GM18526 (cell line): ENCODE data around the gene B3GNT5.

Experiments
- POLR2A ChIP-seq: IDR thresholded peaks from 3 replicates; pipeline ENCODE4 v1.6.1; 2011; ENCODE audit not compliant: insufficient read length; ENCODE audit errors: extremely low read depth

The B3GNT5 gene

DNA sequence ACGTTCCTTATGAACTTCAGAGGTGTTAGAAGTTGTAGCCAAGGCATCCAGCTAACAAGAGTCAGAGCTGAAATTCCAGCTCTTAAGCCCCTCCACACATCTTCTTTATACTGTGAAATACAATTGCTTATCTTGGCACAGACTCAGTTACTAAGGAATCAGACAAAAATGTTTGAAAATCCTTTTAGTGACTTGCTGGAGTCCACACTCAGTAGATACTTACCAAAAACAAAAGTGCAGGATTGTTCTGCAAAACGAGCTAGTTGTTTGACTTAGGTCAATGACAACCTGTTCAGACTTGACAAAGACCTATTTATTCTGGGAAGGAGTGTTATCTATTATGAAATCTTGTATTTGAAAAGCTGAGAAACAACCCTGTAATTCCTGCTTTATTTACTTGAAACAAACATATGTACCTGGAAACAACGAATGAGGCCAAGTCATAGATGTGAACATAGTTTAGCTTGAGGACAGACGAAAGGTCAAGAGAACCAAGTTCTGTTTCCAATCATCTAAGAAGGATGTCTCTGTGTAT lies 38.5 kb downstream of the B3GNT5 start:
- TF ChIP-seq POLR2A: no peak

DNA sequence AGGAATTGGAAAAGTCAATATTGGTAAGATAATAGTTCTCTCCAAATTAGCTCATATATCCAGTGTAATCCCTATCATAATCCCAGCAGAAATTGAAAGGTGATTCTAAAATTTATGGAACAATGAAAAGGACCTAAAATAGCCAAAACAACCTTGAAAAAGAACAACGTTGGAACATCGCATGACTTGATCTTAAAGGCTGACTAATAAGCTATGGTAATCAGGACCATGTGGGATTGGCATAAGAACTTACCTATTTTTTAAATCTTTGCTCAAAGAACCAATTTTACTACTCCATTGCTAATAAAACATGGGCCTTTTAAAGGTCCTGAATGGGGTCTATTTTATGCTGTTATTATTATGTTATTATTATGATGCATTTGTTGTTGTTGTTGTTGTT lies 40.9 kb downstream of the B3GNT5 start:
- TF ChIP-seq POLR2A: no peak

DNA sequence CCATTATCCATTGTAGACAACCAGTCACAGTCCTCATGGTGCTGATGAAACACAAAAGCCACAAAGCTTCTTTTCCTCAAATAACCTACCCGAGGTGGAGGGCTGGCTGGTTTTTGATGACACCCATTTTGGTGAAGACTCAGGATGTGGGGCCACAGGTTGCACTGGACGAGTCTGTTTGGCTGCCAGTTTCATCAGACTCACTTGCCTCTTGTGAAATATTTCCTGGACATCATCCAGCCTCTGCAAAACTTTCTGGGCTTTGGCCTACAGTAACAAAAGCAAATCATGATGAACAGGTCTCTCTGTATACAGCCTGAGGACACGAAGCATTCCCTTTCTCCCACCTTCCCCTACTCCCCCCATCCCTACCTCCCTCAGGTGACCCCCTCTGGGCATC lies 42.2 kb downstream of the B3GNT5 start:
- no peak for TF ChIP-seq POLR2A

DNA sequence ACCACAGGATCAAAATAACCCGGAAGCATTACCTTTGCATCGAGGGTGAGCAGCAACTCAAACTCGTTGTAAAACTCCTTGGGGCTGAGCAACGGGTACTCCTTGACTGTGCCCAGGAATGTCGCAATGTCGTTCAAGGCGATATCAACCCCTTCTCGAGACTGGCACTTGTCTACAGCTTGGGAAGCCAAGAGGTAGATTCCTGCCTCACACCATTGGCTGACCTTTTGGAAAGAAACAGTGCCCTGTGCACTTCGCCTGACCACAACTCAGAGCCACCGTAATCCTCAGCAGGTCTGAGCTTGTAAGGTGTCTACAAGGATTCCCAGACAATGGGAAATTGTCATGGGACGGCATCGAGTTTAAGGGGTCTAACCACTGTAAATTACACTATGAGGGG lies 43.9 kb downstream of the B3GNT5 start:
- no peak for TF ChIP-seq POLR2A

DNA sequence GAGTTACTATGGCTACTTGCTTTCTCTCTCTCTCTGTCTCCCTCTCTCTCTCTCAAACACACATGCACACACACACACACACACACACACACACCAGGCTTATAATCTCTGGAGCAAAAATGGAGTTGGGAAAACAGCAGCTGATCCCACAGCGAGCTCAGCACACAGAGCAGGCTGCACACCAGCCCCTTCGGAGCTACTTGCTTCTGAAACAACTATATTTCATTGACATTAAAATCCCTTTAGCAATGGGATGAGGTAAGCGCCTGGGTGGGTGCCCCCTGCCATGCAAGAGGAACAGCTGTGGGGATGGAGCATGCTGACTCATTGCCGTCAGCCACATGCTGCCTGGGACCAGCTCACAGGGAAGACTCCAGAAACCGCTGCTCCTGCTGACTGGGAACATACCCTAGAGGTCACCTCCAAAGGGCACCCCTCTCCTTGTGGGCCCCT lies 45.7 kb downstream of the B3GNT5 start:
- no peak for TF ChIP-seq POLR2A

DNA sequence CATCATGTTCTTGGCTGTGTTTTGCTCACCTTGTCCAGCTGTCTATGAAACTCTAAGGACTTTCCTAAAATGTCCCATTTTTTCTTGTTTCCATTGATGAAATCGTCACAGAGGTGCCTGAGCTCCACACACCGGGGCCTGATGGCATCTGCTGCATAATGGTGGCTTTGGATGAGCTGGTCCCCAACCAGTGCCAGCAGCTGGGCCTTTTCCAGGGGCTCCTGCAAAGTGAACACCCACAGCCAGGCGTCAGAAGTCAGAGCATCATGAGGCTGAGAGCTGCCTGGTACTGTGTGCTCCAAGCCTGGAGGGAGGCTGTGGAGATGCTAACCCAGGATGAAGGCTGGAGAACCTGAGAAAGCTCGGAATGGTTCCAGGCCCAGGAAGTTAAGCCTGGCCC lies 46.9 kb downstream of the B3GNT5 start:
- TF ChIP-seq POLR2A: no peak

DNA sequence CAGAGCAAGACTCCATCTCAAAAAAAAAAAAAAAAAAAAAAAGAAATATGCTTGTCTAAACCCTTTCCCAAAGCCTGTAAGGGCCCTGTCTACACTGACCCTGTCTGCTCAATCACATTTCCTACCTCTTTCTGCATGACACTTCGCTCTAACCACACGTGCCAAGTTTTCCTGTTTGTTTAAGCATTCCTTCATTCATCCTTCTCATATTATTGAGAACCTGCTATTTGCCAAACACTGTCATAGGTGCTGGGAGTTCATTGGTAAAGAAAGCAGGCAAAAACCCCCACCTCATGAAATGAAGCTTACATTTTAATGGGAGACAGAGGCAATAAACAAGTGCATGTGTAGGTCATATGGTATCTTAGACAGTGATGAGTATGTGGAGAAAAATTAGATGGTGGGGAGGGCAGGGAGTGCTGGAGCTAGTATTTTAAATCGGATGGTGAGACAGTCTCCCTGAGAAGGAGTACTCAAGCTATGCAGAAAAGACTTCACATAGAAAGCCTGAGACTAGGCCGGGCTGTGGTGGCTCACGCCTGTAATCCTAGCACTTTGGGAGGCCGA lies 48.0 kb downstream of the B3GNT5 start:
- TF ChIP-seq POLR2A: no peak

DNA sequence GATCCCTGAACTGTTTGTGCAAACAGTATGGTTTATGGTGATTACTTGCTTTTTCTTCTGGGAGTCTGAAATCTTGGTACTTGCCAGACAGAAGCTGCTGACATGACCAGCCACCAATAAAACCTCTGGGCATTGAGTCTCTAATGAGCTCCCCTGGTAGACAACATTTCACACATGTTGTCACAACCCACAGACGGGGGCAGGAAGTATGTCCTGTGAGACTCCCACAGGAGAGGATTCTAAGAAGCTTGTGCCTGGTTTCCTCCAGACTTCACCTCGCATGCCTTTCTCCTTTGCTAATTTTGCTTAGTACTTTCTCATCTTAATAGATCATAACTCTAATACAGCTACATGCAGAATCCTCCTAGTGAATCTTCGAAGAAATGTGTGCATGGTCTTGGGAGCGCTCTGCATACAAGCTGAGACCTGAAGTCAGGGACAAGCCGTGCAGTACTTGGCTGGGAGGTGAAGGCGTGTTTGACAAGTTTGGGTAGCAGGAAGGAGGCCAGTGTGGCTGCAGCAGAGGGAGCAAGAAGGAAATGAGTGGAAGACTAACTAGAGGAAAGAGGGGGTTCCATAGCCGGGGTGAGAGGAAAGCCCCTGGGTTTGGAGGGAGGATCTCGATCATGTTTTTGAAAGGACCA lies 49.0 kb downstream of the B3GNT5 start:
- no peak for TF ChIP-seq POLR2A

DNA sequence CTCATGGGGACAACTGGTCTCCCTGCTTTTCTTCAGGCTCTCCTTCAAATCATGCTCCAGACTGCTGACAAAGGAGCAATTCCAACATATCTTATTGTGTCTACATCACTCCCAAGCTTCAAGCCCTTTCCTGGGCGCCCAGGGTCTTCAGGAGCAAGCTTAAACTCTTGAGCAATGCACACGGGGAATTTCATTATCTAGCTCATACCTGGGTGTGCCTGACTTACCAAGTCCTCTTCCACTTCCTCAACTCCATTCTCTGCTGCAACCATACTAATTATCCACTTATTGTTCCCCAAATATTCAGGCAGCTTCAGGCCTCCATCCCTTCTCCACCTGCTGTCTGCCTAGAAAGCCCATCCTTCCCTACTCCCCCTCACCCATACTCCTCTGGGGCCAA lies 50.6 kb downstream of the B3GNT5 start:
- no peak for TF ChIP-seq POLR2A

DNA sequence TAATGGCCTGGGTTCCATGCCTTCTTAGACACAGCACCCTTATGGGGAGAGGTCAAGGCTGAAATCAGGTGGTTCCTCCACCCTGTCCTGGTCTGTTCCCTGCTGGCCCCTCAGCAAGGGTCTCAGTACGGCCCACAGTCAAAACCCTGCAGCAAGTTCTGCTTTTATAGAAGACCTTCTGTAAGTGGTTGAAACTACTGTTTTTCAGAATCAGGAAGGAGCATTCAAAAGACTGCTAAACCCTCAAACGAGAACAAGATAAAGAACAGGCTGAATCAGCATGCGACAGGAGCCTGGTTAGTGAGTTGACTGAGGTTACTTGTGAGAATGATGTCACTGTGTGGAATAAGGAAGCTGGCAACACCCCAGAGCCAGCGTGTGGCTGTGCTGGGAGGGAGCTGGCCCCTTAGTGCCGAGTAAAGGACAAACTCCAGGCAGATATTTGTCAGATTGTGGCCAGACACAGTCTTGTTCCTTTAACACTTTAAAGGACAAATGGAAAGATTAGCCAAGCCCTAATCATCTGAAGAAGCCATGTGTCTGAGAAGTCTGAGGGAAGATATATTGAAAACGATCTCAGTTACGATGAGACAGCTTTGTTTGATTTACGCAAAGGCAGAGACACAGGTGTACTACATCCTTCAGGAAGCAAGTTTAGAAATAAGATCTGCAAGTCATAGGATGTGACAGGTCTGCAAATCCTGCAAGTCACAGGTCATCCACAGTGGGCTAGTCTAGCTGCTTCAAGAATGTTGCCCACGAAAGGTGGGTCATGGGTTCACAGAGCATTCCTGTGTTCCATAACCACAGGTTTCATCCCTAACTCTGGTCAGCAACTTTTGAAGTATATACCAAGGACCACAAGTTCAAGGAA lies 54.0 kb downstream of the B3GNT5 start:
- TF ChIP-seq POLR2A: no peak

DNA sequence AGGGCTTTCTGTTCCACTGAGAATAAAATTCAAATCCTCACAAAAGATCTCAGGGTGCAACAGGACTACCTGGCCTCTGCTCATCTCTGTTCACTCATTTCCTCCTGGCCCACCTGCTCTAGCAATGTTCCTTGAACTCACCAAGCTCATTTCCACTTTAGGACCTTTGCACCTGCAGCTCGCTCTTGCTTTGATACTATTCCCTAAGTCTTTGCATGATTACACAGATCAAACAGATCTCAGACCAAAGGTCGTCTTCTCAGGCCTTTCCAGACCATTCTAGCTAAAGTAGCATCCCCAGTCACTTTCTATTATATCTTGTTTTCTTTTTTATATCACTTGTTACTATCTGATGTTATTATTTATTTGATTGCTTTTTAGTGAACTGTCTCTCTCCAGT lies 54.7 kb downstream of the B3GNT5 start:
- no peak for TF ChIP-seq POLR2A

DNA sequence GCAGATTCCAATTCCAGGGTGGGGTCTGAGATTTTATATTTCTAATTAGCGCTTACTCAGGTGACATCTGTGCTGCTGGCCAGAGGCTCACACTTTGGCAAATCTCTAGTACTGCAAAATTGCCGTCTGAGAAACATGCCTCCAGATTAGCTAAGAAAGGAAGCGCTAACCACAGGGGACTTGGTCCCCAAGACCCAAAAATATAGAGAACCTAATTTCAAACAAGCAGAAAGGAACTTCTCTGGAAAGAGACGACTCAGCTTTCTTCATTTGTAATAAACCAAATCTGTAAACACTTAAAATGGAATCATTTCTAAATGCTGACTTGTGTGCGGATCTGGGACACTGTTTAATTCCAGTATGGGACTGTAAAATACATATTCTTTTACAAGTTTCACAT lies 55.7 kb downstream of the B3GNT5 start:
- no peak for TF ChIP-seq POLR2A

DNA sequence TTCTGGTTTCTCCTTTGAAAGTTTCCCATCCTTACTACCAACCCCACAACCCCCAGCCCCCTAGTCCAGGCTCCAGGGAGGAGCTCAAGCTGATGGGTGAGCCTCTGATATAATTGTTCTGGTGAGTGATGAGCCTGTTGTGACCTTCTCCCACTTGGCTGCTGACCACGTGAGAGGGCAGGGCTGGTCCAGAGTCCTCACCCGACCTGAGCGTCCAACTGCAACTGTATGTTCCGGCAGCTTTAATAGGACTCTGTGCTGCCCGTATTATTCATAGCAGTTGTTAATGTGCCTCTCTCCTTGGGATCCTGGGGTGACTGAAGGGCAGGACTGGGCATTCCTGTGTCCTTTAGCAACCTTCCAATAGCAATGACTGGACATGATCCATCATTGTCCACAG lies 56.2 kb downstream of the B3GNT5 start:
- no peak for TF ChIP-seq POLR2A

DNA sequence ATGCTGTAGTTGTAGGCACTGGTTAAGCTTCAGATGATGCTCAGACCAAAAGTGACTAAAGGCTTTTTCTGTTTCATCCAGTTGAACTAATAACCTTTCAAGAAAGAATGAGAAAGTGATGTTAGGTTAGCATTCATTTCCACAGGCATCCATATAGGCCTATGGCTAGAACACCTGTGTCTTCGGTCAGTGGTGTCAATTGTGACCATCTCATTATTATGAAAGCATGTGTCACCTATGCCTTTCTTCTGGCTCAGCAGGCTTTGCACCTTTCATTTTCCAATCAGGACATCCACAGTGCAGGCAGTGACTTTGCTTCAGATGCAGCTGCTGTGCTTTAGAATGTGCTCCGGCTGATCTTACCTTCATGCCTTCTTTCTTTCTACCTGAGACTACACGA lies 57.9 kb downstream of the B3GNT5 start:
- TF ChIP-seq POLR2A: no peak

DNA sequence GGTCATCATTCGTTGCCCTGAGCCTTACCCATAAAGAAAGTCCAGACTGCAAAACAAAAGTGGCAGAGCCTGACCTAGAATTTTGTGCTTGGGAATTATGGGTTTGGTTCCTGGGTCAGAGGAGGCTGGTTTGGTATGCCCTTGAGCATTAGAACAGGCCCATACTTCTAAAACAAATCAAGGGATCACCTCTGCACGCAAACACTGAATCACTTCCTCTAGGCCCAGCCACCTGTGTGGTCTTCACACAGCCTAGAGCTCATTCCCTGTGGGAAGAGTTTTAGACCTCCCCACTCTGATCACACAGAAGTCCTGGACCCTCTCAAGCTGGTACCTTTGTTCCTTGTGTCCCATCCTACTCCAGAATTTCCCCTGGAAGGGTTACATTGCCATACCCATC lies 59.4 kb downstream of the B3GNT5 start:
- no peak for TF ChIP-seq POLR2A

DNA sequence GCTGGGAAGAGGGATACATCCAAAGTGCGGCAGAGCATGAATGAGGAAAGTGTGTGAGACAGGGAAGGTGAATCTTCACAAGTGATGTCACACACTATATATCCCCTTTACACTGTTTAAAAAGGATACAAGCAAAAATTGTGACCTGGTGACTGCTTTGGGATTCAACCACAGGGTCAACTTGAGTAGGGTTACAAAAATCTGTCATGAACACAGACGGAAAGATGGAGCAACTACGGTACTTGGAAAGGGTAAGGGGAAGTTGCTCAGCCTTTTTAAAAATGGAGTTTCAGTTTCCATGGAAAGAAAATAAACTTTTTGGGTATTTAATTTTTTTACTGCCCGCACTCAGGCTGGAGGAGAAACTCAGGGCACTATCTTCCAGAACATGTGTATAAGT lies 60.3 kb downstream of the B3GNT5 start:
- no peak for TF ChIP-seq POLR2A

DNA sequence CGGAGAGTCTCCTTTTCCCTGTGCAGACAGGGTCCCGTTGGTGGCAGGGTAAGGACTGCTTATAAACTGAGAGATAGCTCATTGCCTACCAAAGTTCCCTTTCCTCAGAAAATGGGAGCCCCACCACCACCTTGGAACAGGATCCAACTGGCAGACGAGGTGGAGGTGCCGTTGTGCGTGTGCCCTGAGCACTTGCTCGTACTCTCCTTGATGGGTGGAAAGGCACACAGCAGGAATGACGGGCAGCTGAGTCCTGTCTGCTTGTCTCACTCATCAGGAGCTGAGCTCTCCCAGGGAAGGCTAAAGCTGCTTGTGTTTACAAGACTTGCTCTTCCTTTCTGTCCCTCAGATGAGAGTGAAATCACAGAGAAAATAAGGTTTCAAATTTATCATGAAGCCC lies 60.7 kb downstream of the B3GNT5 start:
- no peak for TF ChIP-seq POLR2A

DNA sequence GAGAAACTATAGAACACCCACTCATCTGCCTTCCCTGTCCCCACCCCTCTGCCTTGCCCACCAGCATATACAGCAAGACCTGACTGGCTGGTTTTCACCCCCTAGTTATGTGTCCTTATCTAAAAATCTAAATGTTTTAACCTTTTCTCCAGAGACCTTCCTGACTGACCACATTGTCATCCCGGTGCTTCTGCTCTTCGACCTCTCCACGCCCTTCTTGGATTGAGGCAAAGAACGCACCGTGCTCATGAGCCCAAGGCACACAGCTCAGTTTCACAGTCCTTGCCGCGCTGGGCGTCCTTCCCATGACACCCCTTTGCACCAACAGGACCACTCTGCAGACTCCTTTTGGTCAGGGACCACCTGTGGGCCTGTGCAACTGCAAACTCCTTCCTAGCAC lies 62.7 kb downstream of the B3GNT5 start:
- TF ChIP-seq POLR2A: no peak
